HepG2 (cell line): ENCODE data around the gene IGFALS. TPM values are rescaled to one million over a fixed set of nuclear protein-coding genes. Genes with fewer than 3 reads are reported as not detected.

Source experiments
- ARNTL ChIP-seq: sonication (generic); formaldehyde crosslinking; IDR thresholded peaks from 2 replicates; pipeline ENCODE4 v1.4.0; 2020; ENCODE audit warnings: mild to moderate bottlenecking, missing genetic modification reagents
- IRF2 ChIP-seq: IDR thresholded peaks from 2 replicates; pipeline ENCODE4 v1.6.1; 2018; ENCODE audit warnings: missing genetic modification reagents, missing compliant biosample characterization
- KDM6A ChIP-seq: IDR thresholded peaks from 2 replicates; pipeline ENCODE4 v1.6.1; 2016; ENCODE audit warnings: low read depth
- LCORL ChIP-seq, 2 experiments: fragments of 450-650 bp in 1 of 2; sonication (generic) in 1 of 2; formaldehyde crosslinking in 1 of 2; IDR thresholded peaks; 2 replicates each; pipeline versions ENCODE4 v1.5.0 to v1.6.1; 2017 to 2020; ENCODE audit warnings: antibody characterized with exemption in 1 of 2, missing genetic modification reagents in 1 of 2
- TAF15 ChIP-seq: fragments of 200-400 bp; formaldehyde crosslinking; IDR thresholded peaks from one replicate; pipeline ENCODE4 v1.6.1; 2018; ENCODE audit warnings: mild to moderate bottlenecking, low read depth, low read length; ENCODE audit not compliant: poor library complexity, severe bottlenecking
- XRCC5 ChIP-seq: fragments of 200-400 bp; formaldehyde crosslinking; optimal IDR thresholded peaks from 2 replicates; pipeline ENCODE3; 2017; ENCODE audit warnings: mild to moderate bottlenecking, low read length
- ZFP36 ChIP-seq: fragments of 150-350 bp; IDR thresholded peaks from 2 replicates; pipeline ENCODE4 v1.6.1; 2018; ENCODE audit warnings: borderline replicate concordance, low read length, low read depth; ENCODE audit not compliant: partially characterized antibody
- ZKSCAN1 ChIP-seq: fragments of 150-350 bp; IDR thresholded peaks from 2 replicates; pipeline ENCODE4 v1.6.1; 2014; ENCODE audit warnings: low read length
- ZNF335 ChIP-seq: sonication (generic); formaldehyde crosslinking; IDR thresholded peaks from 2 replicates; pipeline ENCODE4 v1.4.0; 2020; ENCODE audit warnings: missing genetic modification reagents
- ZNF34 ChIP-seq: sonication (generic); formaldehyde crosslinking; IDR thresholded peaks from 2 replicates; pipeline ENCODE4 v1.4.0; 2020; ENCODE audit warnings: mild to moderate bottlenecking, missing genetic modification reagents, borderline replicate concordance
- ZNF740 ChIP-seq: sonication (generic); formaldehyde crosslinking; IDR thresholded peaks from 2 replicates; pipeline ENCODE4 v1.4.0; 2020; ENCODE audit warnings: missing genetic modification reagents
- ZSCAN22 ChIP-seq: sonication (generic); formaldehyde crosslinking; IDR thresholded peaks from 2 replicates; pipeline ENCODE4 v1.4.0; 2020; ENCODE audit warnings: mild to moderate bottlenecking, missing genetic modification reagents
- polyA plus RNA-seq, 8 experiments: library from polyadenylated mRNA; depleted of rRNA in 3 of 8; stranded (reverse) in 7 of 8; unstranded in 1 of 8; fragments of >200 nt; fragmentation: Illumina TruSeq in 4 of 8; extraction: Trizol in 4 of 8; gene quantifications; 2 replicates each; pipeline versions ENCODE4 v1.2.1 to v1.2.3, GENCODE V29; 2011 to 2016; ENCODE audit warnings: low read depth in 4 of 8, missing spikeins in 1 of 8, mixed read lengths in 1 of 8; ENCODE audit not compliant: insufficient read depth in 1 of 8
- total RNA-seq, 5 experiments: library from RNA; depleted of rRNA; stranded (reverse); fragments of >200 nt; fragmentation: Illumina TruSeq; extraction: Trizol; gene quantifications; 2 replicates each; pipeline ENCODE4 v1.2.3, GENCODE V29; 2016; ENCODE audit warnings: low read depth in 1 of 5
- TF ChIP-seq, protein P1 (sequence below): sonication (generic); formaldehyde crosslinking; IDR thresholded peaks from 2 replicates; pipeline ENCODE4 v1.4.0; 2020; ENCODE audit warnings: missing genetic modification reagents, mild to moderate bottlenecking, borderline replicate concordance
- TF ChIP-seq, protein P2 (sequence below): IDR thresholded peaks from 2 replicates; pipeline ENCODE4 v1.6.1; 2016; ENCODE audit warnings: missing compliant biosample characterization, missing genetic modification reagents, borderline replicate concordance
- TF ChIP-seq, protein P3 (sequence below): sonication (generic); formaldehyde crosslinking; IDR thresholded peaks from 2 replicates; pipeline ENCODE4 v1.4.0; 2020; ENCODE audit warnings: missing genetic modification reagents
- TF ChIP-seq, protein P4 (sequence below): sonication (generic); formaldehyde crosslinking; IDR thresholded peaks from 2 replicates; pipeline ENCODE4 v1.5.0; 2020; ENCODE audit warnings: mild to moderate bottlenecking, missing genetic modification reagents
- TF ChIP-seq, protein P5 (sequence below): sonication (generic); formaldehyde crosslinking; conservative IDR thresholded peaks from 2 replicates; pipeline ENCODE4 v1.8.1; 2023; ENCODE audit warnings: missing genetic modification reagents

Gene IGFALS
- total and polyA plus RNA-seq, 2 of the 13 experiments (the other 11 are each of a cell fraction or from before 2014, with no cell fraction given) = 0.34 to 2.4 TPM

DNA sequence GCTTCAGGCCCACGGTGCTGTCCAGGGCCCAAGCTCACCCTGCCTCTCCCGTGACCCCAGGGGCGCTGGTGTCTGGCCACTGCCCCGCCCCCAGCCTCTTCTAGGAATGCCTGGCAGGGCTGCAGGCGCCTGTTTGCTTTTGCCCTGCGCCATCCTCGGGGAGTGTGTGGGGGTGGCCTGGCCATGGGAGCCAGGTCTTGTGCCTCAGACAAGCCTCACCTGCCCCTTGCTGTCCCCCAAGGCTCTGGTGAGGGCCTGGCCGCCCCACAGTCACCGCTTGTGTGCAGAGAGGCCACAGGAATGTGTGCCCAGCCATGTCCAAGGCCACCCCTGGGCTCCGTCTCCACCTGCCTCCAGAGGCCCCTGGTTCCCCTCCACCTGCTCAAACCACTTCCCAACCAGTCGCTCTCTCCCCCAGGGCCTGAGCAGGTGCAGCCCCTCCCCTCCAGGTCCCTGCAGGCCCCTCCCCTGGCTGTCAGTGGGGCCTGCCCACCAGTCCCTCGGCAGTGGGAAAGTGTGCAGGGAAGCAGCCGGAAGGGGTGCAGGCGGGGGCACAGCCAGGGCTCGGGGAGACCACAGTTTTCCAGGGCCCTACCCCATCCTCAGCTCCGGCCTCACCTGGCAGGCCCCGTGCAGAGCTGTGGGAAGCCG lies 841 bp upstream of the IGFALS start (continued):
- TF ChIP-seq, protein P1, sequence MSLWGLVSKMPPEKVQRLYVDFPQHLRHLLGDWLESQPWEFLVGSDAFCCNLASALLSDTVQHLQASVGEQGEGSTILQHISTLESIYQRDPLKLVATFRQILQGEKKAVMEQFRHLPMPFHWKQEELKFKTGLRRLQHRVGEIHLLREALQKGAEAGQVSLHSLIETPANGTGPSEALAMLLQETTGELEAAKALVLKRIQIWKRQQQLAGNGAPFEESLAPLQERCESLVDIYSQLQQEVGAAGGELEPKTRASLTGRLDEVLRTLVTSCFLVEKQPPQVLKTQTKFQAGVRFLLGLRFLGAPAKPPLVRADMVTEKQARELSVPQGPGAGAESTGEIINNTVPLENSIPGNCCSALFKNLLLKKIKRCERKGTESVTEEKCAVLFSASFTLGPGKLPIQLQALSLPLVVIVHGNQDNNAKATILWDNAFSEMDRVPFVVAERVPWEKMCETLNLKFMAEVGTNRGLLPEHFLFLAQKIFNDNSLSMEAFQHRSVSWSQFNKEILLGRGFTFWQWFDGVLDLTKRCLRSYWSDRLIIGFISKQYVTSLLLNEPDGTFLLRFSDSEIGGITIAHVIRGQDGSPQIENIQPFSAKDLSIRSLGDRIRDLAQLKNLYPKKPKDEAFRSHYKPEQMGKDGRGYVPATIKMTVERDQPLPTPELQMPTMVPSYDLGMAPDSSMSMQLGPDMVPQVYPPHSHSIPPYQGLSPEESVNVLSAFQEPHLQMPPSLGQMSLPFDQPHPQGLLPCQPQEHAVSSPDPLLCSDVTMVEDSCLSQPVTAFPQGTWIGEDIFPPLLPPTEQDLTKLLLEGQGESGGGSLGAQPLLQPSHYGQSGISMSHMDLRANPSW (CRISPR knock-in tag) = no peak; the same call in 1 of the 2 replicates
- no peak for TF ChIP-seq ZKSCAN1
- no peak for TF ChIP-seq ZFP36
- TF ChIP-seq, protein P2, sequence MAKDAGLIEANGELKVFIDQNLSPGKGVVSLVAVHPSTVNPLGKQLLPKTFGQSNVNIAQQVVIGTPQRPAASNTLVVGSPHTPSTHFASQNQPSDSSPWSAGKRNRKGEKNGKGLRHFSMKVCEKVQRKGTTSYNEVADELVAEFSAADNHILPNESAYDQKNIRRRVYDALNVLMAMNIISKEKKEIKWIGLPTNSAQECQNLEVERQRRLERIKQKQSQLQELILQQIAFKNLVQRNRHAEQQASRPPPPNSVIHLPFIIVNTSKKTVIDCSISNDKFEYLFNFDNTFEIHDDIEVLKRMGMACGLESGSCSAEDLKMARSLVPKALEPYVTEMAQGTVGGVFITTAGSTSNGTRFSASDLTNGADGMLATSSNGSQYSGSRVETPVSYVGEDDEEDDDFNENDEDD = no peak
- TF ChIP-seq, protein P3, sequence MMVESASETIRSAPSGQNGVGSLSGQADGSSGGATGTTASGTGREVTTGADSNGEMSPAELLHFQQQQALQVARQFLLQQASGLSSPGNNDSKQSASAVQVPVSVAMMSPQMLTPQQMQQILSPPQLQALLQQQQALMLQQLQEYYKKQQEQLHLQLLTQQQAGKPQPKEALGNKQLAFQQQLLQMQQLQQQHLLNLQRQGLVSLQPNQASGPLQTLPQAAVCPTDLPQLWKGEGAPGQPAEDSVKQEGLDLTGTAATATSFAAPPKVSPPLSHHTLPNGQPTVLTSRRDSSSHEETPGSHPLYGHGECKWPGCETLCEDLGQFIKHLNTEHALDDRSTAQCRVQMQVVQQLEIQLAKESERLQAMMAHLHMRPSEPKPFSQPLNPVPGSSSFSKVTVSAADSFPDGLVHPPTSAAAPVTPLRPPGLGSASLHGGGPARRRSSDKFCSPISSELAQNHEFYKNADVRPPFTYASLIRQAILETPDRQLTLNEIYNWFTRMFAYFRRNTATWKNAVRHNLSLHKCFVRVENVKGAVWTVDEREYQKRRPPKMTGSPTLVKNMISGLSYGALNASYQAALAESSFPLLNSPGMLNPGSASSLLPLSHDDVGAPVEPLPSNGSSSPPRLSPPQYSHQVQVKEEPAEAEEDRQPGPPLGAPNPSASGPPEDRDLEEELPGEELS = peak; percentile 26; the same call in 1 of the 2 replicates
- peak; percentile 88 for TF ChIP-seq KDM6A (CRISPR knock-in tag)
- no peak for TF ChIP-seq TAF15
- no peak for TF ChIP-seq ZNF34 (CRISPR knock-in tag)
- TF ChIP-seq XRCC5 = peak; percentile 27
- TF ChIP-seq LCORL (IDR thresholded peaks at IDR 0.05) = no peak
- peak; percentile 85 for TF ChIP-seq LCORL (CRISPR knock-in tag; IDR thresholded peaks at IDR 0.05)
- 0 out of 2 replicates have a peak, but pooled peaks have one; percentile 57 for TF ChIP-seq ZNF740 (CRISPR knock-in tag)
- TF ChIP-seq, protein P4, sequence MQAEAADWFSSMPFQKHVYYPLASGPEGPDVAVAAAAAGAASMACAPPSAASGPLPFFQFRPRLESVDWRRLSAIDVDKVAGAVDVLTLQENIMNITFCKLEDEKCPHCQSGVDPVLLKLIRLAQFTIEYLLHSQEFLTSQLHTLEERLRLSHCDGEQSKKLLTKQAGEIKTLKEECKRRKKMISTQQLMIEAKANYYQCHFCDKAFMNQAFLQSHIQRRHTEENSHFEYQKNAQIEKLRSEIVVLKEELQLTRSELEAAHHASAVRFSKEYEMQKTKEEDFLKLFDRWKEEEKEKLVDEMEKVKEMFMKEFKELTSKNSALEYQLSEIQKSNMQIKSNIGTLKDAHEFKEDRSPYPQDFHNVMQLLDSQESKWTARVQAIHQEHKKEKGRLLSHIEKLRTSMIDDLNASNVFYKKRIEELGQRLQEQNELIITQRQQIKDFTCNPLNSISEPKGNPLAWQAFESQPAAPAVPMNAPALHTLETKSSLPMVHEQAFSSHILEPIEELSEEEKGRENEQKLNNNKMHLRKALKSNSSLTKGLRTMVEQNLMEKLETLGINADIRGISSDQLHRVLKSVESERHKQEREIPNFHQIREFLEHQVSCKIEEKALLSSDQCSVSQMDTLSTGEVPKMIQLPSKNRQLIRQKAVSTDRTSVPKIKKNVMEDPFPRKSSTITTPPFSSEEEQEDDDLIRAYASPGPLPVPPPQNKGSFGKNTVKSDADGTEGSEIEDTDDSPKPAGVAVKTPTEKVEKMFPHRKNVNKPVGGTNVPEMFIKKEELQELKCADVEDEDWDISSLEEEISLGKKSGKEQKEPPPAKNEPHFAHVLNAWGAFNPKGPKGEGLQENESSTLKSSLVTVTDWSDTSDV (CRISPR knock-in tag) = no peak
- no peak for TF ChIP-seq ZSCAN22 (CRISPR knock-in tag)
- no peak for TF ChIP-seq IRF2 (CRISPR knock-in tag)
- TF ChIP-seq, protein P5, sequence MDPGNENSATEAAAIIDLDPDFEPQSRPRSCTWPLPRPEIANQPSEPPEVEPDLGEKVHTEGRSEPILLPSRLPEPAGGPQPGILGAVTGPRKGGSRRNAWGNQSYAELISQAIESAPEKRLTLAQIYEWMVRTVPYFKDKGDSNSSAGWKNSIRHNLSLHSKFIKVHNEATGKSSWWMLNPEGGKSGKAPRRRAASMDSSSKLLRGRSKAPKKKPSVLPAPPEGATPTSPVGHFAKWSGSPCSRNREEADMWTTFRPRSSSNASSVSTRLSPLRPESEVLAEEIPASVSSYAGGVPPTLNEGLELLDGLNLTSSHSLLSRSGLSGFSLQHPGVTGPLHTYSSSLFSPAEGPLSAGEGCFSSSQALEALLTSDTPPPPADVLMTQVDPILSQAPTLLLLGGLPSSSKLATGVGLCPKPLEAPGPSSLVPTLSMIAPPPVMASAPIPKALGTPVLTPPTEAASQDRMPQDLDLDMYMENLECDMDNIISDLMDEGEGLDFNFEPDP = no peak
- 0 out of 2 replicates have a peak, but pooled peaks have one; percentile 18 for TF ChIP-seq ZNF335
- TF ChIP-seq ARNTL (CRISPR knock-in tag) = peak; percentile 64; the same call in 1 of the 2 replicates
